Activated naive CD4-positive, alpha-beta T cell (primary cell): ENCODE data around the gene SLC43A1.

Source experiments
- DNase-seq, 4 experiments: peaks; one replicate each; lab custom pipeline; 2025; lab: John Stamatoyannopoulos, UW

Gene SLC43A1

DNA sequence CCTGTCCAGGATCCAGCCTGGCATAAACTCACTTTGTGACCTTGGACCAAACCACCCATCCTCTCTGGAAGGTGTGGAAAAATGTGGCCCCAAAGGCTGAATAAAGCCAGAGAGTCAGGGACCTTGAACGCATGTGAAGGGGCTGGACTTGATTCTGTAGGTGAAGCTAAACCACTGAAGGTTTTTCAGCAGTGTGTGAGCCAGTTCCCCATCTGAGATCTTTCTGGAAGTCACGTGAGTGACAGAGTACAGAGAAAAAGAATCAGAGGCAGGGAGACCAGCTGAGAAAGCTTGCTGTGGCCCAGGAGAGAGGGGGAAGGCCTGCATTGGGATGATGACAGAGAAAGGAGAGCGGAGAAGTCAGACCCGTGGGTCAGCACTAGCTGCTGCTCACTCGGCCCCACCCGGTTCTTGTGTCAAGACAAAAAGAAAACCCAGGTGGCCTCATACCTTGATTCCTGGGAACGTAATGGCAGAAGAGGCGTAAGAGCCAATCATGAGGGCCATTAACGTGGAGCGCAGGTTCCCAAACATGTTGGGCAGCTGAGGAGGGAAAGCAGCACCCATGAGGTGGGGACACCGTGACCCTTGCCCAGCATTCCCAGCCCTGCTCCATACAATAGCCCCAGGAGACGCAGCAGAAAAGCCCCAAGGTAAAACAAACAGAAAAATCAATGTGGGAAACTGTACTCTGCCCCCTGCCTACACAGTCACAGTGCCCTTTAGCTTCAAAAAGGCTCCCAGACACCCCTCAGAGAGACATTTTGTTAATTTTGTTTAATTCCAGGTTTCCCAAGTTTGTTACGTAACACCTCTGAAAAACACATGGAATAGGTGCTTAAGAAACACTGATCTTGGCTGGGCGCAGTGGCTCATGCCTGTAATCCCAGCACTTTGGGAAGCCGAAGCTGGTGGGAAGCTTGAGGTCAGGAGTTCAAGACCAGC, 17.9 kb downstream of the SLC43A1 start:
- no peak for DNase-seq

DNA sequence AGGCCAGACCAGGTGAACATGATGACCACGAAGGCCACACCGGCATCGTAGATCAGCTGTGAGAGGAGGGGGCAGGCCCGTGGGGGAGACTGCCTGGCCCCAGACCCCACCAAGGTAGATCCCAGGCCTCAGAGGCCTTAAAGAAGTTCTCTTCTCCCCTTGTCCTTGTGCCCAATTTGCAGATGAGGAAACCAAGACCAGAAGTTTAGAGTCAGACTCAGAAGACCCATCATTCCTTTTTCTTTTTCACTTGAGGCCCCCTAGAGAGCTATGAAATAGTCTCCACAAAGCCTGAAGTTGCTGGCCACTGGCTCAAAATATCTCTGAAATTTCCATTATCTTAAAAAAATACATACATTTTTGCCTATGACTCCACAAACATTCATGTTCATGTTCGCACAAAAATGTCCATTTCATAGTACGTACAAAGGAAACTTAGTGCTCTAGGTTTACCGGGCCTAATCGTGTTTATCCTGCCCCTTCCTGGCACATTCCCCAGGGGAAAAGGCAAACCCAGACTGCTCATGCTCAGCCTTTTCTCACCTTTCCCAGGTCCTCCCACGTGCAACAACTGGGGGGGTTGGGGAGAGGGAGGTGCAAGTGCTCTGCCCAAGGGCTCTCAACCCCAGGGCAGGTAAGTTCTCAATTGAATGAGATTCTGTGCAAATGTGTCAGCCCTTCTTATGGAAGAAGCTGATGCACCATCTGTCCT, 19.2 kb downstream of the SLC43A1 start:
- DNase-seq = no peak

DNA sequence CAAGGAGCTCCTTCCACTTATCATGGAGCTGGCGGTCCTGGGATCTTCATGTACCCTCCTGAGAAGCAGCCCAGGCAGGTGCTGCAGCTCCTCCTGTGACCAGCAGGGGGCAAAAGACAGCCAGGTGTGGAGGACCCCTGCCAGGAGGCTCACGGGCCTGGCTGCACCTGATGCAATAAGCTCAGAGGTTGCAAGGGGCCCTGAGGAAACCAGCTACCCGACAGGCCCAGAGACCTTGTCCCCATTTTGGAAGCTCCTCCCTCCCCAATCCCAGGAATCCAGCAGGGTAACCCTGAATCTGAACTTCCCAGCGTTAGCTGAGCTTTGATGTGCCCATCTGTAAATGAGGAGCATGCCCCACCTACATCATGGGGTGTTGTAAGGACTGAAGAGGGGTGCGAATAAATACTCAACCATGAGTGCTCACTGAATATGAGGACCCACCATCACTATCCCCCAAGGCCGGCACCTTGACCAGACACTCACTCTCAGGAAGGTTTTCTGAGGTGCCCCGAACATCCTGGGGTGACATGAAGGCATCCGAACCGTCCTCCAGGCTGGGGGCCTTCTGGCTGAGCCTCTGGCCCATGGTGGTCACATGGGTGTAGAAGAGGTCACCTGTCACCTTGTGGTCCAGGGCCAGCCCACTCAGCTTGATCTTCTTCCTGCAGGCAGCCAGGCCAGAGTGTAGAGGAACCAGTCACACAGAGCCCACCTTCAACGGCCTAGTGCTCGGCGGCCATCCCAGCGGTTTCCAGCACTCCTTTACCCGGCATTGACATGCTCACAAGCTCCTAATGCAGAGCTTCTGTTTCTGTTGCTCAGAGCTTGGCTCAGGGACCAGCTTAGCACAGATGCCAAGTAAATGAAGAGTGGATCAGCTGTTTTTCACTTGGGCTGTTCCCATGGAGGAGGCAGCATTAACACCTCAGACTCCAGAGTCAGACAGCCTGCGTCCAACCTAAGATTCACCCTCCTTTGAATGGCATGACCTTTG, 21.7 kb downstream of the SLC43A1 start:
- DNase-seq = peak; percentile 46 to 65 (median 50)

DNA sequence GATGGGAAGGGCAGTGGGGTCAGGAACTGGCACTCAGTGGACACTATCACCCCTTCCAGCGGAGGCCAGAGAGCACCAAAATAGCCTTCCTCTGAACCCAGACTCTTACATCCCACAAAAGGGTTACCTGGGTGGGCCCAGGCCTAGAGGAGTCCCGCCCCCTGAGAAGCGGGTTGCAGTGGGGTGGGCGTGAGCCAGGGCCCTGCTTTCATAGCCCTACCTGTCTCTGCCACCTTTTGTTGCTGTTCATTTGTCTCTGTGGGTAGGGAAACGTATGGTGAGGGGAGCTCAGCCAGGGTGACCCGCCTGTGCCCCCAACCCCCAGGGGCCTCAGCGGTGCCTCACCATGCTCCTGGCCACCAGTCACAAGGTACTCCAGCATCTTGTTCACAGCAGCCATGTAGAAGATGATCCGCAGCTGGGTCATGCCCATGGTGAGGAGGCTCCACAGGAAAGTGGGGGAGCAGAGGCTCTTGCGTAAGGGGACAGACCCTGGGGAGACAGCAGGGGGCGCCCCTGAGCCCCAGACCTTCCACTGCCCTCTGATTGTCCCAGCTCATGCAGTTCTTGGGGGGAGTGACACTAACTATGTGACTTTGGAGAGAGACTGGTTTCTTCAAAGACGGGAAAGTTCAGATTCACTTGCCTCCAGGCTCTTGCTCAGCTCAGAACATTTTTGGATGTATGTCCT, 24.0 kb downstream of the SLC43A1 start:
- peak in 2 of 4 experiments; percentile 29 to 40 for DNase-seq

DNA sequence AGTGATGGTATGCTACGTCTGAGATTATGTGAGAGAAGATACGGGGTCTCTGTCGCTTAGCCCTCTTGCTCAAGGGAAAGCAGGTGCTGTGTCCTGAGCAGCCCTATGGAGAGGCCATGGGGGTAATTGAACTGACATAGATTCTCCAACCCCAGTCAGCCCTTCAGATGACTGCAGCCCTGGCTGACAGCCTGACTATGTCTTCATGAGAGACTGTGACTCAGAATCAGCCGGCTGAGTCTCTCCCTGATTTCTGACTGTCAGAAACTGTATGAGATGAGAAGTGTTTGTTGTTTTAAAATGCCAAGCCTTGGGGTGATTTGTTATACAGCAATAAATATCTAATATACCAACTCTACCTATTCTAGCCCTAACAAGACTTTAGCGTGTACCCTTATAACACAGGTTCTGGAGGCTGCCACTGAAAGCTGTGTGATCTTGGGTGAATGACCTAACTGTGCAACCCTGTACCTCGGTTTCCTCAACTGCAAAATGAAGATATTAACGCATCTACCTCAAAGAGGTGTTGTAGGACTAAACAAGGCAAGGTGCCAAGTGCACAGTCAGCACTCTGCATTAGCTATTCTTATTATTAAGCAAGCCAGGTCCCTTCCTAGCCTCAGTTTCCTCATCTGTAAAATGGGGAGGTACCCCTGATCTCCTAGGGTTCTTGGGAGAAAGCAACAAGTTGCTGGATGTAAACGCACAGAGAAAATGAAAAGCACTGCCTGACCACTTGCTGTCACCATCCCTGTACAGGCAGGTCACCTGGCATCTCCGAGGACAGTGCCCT, 24.9 kb downstream of the SLC43A1 start:
- no peak for DNase-seq

DNA sequence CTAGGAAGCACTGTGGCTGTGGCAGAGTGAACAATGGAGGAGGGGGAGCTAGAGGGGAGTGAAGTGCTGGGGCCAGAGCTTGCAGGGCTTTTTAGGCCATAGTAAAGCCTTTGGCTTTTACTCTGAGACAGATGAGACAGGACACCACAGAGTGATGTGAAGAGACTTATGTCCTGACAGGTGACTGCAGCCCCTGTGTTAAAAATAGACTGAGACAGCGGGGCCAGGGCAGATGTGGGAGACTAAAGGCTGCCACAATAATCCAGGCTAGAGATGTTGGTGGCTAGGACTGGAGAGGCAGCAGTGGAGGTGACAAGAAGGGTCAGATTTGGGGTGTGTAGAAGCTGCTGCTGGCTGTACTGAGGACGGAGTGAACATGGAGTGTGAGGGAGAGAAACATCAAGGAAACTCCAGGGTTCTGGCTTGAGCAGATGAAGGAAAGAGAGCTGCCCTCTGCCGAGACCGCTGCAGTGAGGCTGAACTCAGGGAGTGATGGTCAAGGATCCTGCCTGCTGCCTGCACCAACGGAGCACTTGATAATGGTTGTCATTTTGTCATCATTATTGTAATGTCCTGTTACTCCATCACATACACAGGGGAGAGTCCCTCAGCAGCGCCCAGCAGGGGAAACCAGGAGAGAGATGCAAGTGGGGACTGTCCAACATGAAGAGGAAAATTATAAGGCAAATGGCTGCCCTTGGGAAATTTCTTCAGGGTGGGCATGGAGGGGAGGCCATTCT, 27.4 kb downstream of the SLC43A1 start:
- no peak for DNase-seq

DNA sequence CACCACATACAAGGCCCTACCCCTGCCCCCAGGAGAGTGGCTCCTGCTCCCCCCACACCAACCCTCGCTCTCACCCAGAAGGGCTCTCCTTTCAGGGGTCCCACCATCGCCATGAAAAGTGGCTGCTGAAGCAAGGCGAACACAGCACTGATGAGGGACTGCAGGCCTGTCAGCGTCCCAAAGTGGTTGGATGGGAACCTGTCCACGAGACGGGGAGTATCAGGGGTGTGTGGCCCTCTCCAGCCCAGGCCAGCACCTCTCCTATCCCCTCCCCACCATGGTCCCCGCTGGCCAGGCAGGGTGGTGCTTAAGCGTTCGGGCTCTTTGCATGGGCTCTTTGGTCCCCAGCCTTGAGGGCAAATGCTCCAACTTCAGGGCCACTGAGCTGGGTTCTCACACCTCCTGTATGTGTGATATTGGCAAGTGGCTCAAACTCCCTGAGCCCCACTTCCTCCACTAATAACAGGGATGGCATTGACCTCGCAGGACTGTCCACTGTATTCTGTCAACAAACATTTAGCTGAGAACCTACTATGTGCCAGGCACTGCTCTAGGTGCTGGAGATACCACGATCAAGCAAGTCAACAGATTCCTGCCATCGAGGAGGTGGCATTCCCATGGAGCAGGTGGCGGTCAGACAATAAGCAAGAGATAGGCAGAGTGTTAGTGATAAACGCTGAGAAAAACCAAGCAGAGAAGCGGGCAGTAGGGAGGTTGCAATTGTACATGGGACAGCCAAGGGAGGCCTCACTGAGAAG, 28.3 kb downstream of the SLC43A1 start:
- no peak for DNase-seq

DNA sequence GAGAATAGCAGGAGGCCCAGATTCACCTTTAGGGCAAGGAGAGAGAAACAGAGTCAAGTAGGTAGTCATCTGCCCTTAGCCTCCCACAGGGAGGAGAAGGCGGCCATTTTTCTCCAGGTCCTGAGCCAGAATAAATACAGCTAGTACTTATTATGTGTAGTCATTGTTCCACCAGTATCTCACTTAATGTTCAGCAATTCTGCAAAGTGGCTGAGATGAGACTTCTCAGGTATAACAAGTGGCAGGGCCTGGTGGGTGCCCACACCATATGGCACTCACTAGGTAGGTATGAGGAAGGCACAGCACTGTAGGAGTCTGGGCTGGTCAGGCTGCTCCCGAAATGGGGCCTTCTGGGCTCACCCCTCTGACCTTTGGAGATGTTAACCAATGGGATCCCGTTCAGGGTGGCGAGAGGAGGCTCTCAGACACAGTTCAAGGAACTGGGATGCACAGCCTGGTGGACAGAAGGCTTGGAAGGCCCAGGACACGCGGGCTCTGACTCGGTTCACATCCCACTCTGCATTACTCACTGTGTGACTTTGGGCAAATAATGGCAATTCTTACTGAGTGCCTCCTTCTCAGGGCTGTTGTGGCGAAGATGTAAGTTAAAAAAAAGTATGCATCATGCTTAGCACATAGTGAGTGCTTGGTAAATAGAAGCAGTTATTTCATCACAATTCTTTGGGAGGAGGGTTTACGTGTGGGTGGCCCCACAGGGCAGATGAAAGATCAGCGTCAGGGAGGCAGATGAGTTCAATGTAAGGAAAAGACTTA, 30.1 kb downstream of the SLC43A1 start:
- DNase-seq = no peak

DNA sequence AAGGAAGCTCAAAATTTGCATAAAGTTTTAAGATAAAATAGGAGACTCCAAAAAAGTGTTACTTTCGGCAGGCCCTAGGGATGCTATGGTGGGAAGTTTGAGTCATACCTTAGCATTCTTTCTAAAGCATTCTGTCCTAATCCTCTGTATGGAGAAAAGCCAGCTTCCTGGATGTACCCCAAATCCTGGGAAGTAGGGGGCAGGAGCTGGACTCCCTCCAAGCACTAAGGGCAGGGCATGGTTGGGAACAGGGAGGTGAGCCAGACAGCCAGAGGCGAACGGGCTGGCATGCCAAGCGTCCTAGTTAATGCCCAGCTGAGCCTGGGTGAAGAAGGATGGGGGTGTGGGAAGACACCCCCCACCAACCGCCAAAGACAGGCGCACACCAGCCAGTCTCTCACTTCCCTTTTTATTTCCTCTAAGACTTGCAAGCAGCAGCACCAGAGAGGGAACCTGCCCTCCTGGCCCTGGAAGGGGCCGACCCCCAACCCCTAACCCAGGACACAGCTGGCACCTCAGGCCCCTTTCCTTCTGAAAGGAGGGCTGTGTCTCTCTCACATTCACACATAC, 31.3 kb downstream of the SLC43A1 start:
- DNase-seq = no peak

DNA sequence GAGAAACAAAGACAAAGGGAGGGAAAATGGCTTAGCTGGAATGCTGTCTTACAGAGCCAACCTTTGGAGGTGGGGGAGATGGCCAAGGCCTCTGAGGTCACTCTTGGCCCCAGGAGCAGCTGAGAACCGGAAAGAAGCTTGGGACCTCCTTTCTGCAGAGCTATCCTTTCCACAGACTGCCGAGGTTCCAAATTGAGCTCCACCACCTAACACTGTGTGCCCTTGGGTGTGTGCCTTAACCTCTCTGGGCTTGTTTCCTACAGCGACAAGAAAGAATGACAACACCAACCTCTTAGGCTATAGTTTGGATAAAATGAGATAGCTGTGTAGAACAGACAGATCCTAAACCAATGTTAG, 32.0 kb downstream of the SLC43A1 start:
- DNase-seq = no peak

DNA sequence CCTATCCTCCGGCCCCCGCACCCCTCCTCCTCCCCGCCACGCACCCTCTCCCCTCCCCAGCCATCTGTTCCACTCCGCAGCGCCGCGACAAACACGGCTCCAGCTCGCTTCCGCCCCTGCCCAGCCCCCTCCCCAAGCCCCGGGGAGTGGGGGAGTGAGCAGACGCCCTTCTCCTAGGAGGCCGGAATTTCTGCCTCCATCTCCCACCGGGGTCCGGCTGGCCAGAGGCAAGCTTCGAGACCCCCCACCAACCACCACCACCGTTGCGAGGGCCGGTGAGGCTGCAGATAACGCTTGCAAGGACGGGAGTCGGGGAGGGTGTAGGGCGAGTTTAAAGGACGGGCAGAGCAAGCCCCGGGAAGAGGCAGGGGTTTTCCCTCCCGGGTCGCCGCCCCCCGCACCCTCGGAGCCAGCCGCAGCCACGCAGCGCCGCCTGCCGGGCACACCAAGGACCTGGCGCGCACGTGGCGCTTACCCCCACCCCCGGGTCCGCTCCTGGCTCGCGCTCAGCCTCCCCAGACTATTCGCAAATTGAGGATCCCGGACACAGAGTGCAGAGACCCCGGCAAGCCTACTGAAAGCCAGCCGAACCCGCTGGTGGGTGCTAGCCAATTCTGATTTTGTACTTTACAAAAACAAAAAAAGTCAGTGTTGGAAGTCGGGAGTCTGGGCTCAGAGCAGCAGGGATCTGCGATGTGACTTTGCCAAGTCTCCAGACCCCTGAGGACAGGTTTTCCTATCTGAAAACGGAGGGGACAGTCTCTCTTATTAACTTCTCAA, 32.5 kb downstream of the SLC43A1 start:
- peak; percentile 43 to 56 (median 44) for DNase-seq

DNA sequence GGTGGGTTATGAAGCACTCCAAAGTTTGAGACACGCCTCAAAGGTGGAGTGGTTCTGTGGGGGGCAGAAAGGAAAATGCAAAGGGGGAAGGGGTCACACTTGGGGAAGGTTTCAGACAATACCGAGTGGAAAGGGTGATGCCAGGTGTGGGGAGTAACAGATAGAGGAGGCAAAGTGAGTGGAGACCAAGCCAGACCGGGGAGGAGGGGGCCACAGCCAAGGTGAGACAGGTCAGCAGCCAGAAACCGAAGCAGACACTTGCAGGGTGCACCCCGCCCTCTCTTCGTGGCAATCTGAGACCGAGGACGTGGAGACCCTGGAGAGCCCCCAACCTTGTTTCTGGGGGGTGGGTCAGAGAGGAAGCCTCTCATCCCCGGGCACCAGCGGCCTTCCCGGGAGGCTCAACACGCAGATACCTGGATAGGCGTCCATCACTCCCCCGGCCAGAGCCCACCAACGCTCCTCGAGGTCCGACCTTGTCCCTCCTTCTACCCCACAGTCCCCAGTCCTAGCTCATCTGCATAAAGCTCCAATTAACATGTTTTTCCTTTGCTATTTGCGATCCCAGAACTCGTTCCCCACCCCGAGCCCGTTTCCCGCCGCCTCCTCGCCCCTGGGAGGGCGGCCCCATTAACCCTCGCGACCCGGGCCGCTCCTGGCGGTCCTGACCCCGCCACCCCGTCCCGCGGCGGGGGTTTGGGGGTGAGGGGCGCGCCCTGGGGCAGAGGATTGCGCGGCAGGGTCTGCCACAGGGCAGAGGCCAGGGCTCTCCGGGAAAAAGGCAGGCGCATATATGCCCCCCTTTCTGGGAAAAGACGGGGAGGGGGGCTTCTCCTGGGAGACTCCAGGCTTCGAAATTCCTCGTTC, 33.4 kb downstream of the SLC43A1 start:
- no peak for DNase-seq

DNA sequence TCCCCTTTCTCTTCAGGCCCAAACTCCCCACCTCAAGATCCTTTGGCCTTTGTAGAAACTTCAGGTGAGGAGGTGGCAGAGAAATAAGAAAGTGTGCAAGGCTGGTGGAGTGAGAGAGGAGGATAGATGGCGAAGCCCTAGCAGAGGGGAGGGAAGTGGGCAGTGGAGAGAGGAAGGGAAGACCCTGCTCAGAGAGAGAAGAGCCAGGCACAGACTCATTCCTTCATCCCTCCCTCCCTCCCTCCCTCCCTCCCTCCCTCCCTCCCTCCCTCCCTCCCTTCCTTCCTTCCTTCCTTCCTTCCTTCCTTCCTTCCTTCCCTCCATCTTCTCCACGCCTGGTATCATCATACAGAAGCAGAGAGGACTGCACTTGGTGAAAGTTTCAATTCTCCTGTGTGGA, 34.2 kb downstream of the SLC43A1 start:
- no peak for DNase-seq

DNA sequence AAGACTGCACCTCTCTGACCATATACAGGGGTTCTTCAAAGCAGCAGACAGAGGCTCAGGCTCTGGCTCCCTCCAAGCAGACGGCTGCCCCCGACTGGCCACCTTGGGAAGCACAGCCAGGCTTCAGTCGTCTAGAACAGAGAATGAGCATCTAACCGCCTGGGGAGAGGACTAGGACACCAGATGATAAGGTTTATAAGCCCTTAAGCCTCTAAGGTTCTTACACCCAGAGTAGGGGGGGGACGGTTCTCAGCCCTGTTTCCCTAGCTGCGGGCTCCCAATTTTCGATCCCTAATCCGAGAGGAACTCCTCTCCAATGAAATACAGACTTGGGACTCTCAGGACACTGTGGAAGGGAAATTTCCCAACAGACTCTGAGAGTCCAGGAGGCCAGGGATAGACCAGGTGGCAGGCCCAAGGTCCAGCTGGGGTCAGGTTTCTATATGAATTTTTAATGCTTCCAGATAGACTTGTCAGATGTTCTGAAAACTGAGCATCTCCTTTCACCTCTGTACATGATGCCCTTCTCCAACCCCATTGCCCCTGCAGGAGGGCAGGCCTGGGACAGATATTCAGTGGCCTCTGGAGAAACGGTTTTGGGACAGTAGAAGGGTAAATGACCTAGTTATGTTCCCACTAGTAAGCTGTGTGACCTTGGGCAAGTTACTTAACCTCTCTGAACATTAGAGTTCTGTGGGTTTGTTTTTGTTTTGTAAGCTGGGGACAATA, 34.9 kb downstream of the SLC43A1 start:
- peak; percentile 18 to 58 (median 36) for DNase-seq

DNA sequence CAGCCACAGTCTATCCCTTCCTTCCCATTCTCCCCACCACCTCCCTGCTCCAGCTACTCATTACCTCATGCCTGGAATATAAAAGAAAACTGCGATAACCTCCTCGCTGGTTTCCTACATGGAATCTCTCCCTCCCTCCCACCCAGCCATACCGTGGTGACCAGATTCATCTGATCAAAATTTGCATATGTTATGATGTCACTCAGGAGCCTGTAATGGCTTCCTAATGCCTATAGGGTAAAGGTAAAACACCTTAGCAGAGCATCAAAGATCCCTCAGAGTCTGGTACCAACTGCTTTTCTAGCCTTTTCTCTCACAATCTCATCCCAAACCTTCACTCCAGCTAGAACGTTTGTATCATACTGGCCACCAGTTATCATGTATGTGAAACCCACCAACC, 35.6 kb downstream of the SLC43A1 start:
- no peak for DNase-seq
